Measurements from ENCODE around the gene PNPLA5.

PNPLA5 gene

DNA sequence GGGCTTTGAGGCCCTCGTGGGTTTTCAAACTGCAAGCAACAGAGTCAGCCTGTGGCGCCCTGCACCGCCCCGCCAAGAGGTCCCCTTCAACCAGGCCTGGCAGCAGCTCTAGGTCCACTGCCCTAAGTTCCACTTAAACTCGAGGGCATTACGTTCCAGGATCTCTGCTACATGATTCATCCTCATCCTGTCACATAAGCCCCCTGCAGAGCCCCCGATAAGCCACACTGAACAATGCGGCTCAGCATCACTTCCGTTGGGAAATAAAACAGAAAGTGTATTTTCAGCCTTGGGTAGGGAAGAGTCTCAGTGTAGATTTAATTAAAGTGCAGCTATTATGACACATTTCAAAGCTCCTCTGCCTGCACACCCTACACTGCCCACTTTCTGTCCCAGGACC lies 54.1 kb downstream of the PNPLA5 start:
- Histone ChIP-seq H3K9ac (ENCODE audit: low read length) (no peak overlapping the region), H3F3A (ENCODE audit: insufficient read depth) (no peaks in the 10 kb centered on the region), H3K79me2 (ENCODE audit: insufficient read depth, low read length) (no peaks in the 10 kb centered on the region), H2AFZ (ENCODE audit: low read depth, low read length, severe bottlenecking) (no peak overlapping the region), H3K4me2 (ENCODE audit: low read depth, low read length, poor library complexity, severe bottlenecking) (no peak overlapping the region), H3K27me3 (ENCODE audit: low read length) (no peaks in the 10 kb centered on the region), H4K20me1 (ENCODE audit: low read depth, low read length) (no peaks in the 10 kb centered on the region), H3K36me3 (ENCODE audit: low read length) (no peaks in the 10 kb centered on the region), H3K9me2 (replicated peaks; ENCODE audit: insufficient read depth, low read length) (no peaks in the 10 kb centered on the region), H3K9me3 (ENCODE audit: insufficient read depth, low read length) (no peaks in the 10 kb centered on the region), H3K27ac (ENCODE audit: low read depth, low read length) (no peak overlapping the region), H3K4me3 (ENCODE audit: insufficient read depth, low read length, poor library complexity, severe bottlenecking) (no peak overlapping the region)
- TF ChIP-seq EZH2phosphoT487 (conservative IDR thresholded peaks at IDR 0.05; ENCODE audit: low read length) = no peak
- no peak for TF ChIP-seq CTCF (IDR thresholded peaks at IDR 0.05; ENCODE audit: insufficient read depth, low read length, poor library complexity, severe bottlenecking)

DNA sequence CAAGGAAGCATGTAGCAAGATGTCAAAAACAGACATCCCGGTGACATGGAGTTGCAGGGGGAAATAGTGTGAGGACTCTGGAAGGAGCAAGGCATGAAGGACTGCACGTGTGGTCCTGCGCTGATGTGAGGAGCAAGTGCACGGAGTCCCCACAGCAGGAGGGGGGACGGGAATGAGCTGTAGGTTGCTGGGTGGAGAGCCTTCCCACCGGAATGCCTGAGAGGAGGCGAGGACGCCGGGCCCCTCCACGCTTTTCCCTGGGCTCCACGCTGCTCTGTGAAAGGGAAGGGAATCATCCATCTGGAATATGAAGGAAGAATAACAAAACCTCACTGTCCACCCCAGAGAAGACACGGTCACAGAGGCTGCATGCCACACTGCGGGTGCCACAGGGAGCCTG lies 56.1 kb downstream of the PNPLA5 start:
- H3K4me3 ChIP-seq (ENCODE audit: insufficient read depth, low read length, poor library complexity, severe bottlenecking) = no peak overlapping the region
- H3K27me3 ChIP-seq (ENCODE audit: low read length) = no peaks in the 10 kb centered on the region
- no peaks in the 10 kb centered on the region for H3K36me3 ChIP-seq (ENCODE audit: low read length)
- no peak overlapping the region for H3K27ac ChIP-seq (ENCODE audit: low read depth, low read length)
- H4K20me1 ChIP-seq (ENCODE audit: low read depth, low read length) = no peaks in the 10 kb centered on the region
- no peaks in the 10 kb centered on the region for H3K9me2 ChIP-seq (replicated peaks; ENCODE audit: insufficient read depth, low read length)
- no peak for TF ChIP-seq CTCF (IDR thresholded peaks at IDR 0.05; ENCODE audit: insufficient read depth, low read length, poor library complexity, severe bottlenecking)
- TF ChIP-seq EZH2phosphoT487 (conservative IDR thresholded peaks at IDR 0.05; ENCODE audit: low read length) = no peak
- H3K79me2 ChIP-seq (ENCODE audit: insufficient read depth, low read length) = no peaks in the 10 kb centered on the region
- no peak overlapping the region for H3K4me2 ChIP-seq (ENCODE audit: low read depth, low read length, poor library complexity, severe bottlenecking)
- no peak overlapping the region for H3K9ac ChIP-seq (ENCODE audit: low read length)
- H3K9me3 ChIP-seq (ENCODE audit: insufficient read depth, low read length) = no peaks in the 10 kb centered on the region
- no peak overlapping the region for H2AFZ ChIP-seq (ENCODE audit: low read depth, low read length, severe bottlenecking)
- no peaks in the 10 kb centered on the region for H3F3A ChIP-seq (ENCODE audit: insufficient read depth)

- TF ChIP-seq CTCF (IDR thresholded peaks at IDR 0.05; ENCODE audit: insufficient read depth, low read length, poor library complexity, severe bottlenecking) = no peak
- no peak for TF ChIP-seq EZH2phosphoT487 (conservative IDR thresholded peaks at IDR 0.05; ENCODE audit: low read length)
- H3K4me2 ChIP-seq (ENCODE audit: low read depth, low read length, poor library complexity, severe bottlenecking) = no peak overlapping the region
- no peaks in the 10 kb centered on the region for H3K9me2 ChIP-seq (replicated peaks; ENCODE audit: insufficient read depth, low read length)
- no peaks in the 10 kb centered on the region for H3K36me3 ChIP-seq (ENCODE audit: low read length)
- no peaks in the 10 kb centered on the region for H4K20me1 ChIP-seq (ENCODE audit: low read depth, low read length)
- no peaks in the 10 kb centered on the region for H3K79me2 ChIP-seq (ENCODE audit: insufficient read depth, low read length)
- no peak overlapping the region for H3K27ac ChIP-seq (ENCODE audit: low read depth, low read length)
- no peak overlapping the region for H2AFZ ChIP-seq (ENCODE audit: low read depth, low read length, severe bottlenecking)
- no peaks in the 10 kb centered on the region for H3F3A ChIP-seq (ENCODE audit: insufficient read depth)
- no peak overlapping the region for H3K9ac ChIP-seq (ENCODE audit: low read length)
- H3K4me3 ChIP-seq (ENCODE audit: insufficient read depth, low read length, poor library complexity, severe bottlenecking) = no peak overlapping the region
- no peaks in the 10 kb centered on the region for H3K9me3 ChIP-seq (ENCODE audit: insufficient read depth, low read length)
- H3K27me3 ChIP-seq (ENCODE audit: low read length) = no peaks in the 10 kb centered on the region
These were observed 56.6 kb downstream of the PNPLA5 start for GRCh38 chr22:43835166-43835565.
